Activated CD4-positive, alpha-beta T cell treated with anti-CD3 and anti-CD28 coated beads, Interleukin-2, Interleukin-6, amounts not matched to agents 100 ng/mL and 50 ng/mL, durations not matched to agents 16 hours and 8 hours (primary cell): ENCODE data around the gene NYNRIN.
"Not testable (repeated sequence)": the region's sequence is repeated elsewhere in the genome, so short reads cannot be mapped to it uniquely, and the experiment has no call there.

Source experiments
- DNase-seq: peaks from one replicate; pipeline ENCODE4 v3.0.0-alpha.2; 2020

The NYNRIN gene

GRCh38 chr14:24370748-24371147 is 28.1 kb upstream of the NYNRIN start:
- DNase-seq = no peak

GRCh38 chr14:24371605-24372004 is 27.2 kb upstream of the NYNRIN start:
- DNase-seq = not testable (repeated sequence)

- DNase-seq = no peak
Measured at GRCh38 chr14:24372701-24373416, 25.9 kb upstream of the NYNRIN start.

GRCh38 chr14:24376448-24377070 is 22.2 kb upstream of the NYNRIN start:
- DNase-seq = no peak

- no peak for DNase-seq
Measured at GRCh38 chr14:24377126-24377525, 21.7 kb upstream of the NYNRIN start.

- no peak for DNase-seq
Measured at GRCh38 chr14:24377657-24378056, 21.1 kb upstream of the NYNRIN start.

- DNase-seq = no peak
Measured at GRCh38 chr14:24378327-24378726, 20.5 kb upstream of the NYNRIN start.

- DNase-seq = no peak
Measured at GRCh38 chr14:24378981-24379906, 19.6 kb upstream of the NYNRIN start.

- no peak for DNase-seq
Measured at GRCh38 chr14:24379907-24380730, 18.7 kb upstream of the NYNRIN start.

GRCh38 chr14:24381363-24382063 is 17.3 kb upstream of the NYNRIN start:
- DNase-seq = no peak

- DNase-seq = no peak
Measured at GRCh38 chr14:24382064-24382371, 16.8 kb upstream of the NYNRIN start.

- DNase-seq = no peak
Measured at GRCh38 chr14:24384169-24384568, 14.6 kb upstream of the NYNRIN start.

- no peak for DNase-seq
Measured at GRCh38 chr14:24385524-24385923, 13.3 kb upstream of the NYNRIN start.

GRCh38 chr14:24387009-24387345 is 11.8 kb upstream of the NYNRIN start:
- no peak for DNase-seq

- DNase-seq = not testable (repeated sequence)
Measured at GRCh38 chr14:24387579-24387978, 11.2 kb upstream of the NYNRIN start.

GRCh38 chr14:24388474-24389179 is 10.2 kb upstream of the NYNRIN start:
- no peak for DNase-seq

- no peak for DNase-seq
Measured at GRCh38 chr14:24389226-24389848, 9.5 kb upstream of the NYNRIN start.

- no peak for DNase-seq
Measured at GRCh38 chr14:24390701-24391468, 7.9 kb upstream of the NYNRIN start.

GRCh38 chr14:24392325-24393091 is 6.3 kb upstream of the NYNRIN start:
- no peak for DNase-seq

- DNase-seq = no peak
Measured at GRCh38 chr14:24394275-24394674, 4.5 kb upstream of the NYNRIN start.
